HG02884 (cell line): Measurements from ENCODE around the gene AUTS2.
A peak's percentile ranks its signal among the peaks of the same experiment; 100 is the strongest.

Experiments
- ATAC-seq: cut with Tn5 transposase; IDR thresholded peaks from one replicate; pipeline ENCODE4 v1.9.1; 2021; ENCODE audit warnings: mild to moderate bottlenecking, moderate library complexity; ENCODE audit not compliant: unreplicated experiment

AUTS2 gene

GRCh38 chr7:70678621-70679251 is 1080.5 kb downstream of the AUTS2 start:
- ATAC-seq = no peak

- ATAC-seq = no peak
Measured at GRCh38 chr7:70679661-70680060, 1081.4 kb downstream of the AUTS2 start.

GRCh38 chr7:70680306-70680705 is 1082.0 kb downstream of the AUTS2 start:
- ATAC-seq = no peak

DNA sequence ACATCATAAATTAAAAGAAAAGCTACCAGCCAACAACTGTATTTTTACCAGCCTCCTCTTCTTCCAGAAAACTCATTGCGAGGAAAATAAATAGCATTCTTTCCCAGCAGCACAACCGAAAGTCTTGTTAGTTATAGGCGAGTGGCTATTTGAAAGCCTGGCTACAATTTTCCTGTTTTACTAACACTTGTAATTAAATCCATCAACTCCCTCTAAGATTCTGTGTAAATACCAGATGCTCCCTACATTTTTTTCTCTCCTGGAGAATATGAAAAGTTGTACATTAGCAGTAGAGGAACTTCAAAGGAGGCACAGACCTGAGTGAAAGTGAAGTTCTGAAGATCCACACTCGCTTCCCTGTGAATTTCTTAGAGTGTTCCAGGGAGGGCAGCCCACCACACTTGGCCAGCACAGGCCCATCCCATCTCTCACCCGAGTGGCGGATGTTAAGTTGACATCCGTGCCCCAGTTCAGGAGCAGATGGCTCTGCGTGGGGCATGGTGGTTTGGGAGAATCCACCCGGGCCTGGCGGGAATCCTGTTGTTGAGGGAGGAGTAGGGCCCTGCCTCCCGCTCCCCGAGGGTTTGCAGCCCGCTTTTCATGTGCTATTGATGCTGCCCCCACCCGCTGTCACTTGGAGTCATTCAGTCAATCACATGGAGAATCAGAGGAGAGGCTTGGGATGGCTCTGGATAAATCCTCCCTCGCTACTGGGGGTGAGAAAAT is 1082.6 kb downstream of the AUTS2 start:
- ATAC-seq = no peak

GRCh38 chr7:70681469-70682350 is 1083.4 kb downstream of the AUTS2 start:
- ATAC-seq = peak; percentile 87

- no peak for ATAC-seq
Measured at GRCh38 chr7:70684173-70684572, 1085.9 kb downstream of the AUTS2 start.

- ATAC-seq = no peak
Measured at GRCh38 chr7:70693321-70693685, 1095.0 kb downstream of the AUTS2 start.

DNA sequence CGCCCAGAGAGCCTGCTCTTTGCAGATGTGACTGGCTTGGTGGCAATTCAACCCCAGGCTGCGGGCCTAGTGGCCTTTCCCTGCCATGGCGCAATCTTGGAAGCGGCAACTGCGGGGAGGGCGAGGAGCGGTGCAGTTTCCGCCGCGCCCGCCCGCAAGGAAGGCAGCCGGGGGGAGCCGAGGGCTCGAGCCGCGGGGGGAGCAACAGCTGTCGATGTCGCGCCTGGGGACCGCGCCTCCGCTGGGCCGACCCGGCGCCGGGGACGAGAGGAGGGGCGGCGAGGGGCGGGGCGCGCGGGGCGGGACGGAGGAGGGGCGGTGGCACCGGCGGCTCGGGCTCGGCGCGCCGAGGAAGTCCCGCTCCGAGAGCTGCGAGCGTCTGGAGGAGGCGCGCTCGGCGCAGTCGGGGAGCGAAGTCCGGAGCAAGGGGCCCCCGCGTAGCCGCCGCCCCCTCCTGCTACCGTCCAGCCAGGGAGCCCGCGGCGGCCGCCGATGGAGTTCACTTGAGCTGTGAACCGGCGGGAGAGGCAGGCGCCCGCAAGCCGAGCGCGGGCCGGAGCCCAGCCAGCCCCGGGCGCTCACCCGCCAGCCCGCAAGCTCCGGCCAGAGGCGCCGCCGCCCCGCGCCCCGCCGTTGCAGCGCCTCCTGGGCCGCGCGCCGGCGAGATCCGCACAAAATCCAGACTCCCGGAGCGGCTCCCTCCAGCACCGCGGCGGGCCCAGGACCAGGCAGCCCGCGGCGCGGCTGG is 1095.6 kb downstream of the AUTS2 start:
- peak; percentile 54 for ATAC-seq

- ATAC-seq = peak; percentile 44
Measured at GRCh38 chr7:70694434-70694970, 1096.2 kb downstream of the AUTS2 start.

- no peak for ATAC-seq
Measured at GRCh38 chr7:70694971-70695794, 1096.9 kb downstream of the AUTS2 start.

GRCh38 chr7:70695795-70696083 is 1097.5 kb downstream of the AUTS2 start:
- no peak for ATAC-seq

DNA sequence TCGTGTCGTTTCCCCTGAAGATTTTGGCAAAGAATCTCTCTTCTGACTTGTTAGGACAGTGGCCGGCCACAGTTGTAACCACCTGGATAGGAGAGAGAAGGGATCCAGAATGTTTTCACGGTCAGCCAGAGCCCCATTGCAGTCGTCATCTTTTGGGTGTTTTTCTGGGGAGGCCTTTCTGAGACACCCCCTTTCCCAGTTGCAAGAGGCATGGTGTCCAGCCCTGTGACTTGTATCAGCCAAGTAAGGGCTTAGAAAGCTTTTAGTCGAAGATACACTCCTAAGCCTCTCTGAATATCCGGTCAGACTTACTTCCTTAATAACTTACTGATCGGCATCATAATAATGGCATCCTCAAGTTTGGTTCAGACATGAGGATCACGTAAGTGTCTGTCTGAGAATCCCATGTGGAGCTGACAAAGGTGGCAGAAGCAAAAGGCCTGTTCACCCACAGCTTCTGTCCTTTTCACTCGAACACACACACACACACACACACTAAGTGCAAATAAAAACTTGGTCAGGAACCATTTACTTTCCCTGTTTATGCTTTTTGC is 1098.0 kb downstream of the AUTS2 start:
- ATAC-seq = no peak

DNA sequence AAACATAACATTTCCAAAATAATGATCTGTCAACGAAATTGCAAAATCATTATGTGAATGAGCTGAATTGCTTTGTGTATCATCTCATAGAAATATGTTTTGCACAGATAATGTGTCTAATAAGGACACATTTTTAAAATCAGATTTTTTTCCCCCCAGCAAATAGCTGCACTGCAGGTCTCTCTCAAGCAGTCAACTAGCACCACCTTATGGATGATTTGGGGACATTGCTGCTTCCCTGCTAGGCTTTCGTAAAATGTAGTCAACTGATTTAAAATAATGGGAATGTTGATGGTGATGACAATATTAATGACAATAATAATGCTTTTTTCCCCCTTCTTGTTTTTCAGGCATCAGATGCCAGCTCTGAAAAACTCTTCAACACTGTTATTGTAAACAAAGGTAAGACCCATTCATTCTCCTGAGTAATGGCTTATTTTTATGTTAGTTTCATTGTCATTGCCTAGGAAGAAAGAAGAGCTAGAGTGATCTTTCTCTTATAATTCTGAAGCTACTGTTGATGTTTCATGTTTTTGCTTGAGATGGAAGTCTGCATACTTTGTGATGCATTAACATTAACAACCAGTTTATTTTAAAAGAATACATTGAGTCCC is 1100.1 kb downstream of the AUTS2 start:
- ATAC-seq = no peak

DNA sequence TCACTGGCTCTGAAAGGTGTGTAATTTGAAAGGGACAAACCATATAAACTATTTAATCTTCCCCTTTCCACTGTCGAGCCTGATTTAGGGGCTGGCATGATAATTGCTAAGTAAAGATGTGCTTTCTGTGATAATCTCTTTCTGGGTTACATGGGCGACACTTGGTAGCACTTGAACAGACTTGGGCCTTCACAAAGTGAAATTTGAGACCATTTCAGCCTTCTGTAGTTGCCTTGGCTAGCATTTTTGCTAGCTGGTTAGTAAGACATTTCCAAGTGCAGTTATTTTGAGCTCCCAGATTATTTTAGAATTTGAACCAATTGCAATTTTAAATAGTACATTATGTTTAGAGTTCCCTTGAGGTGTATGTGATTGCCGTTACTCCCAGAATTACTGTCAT is 1101.0 kb downstream of the AUTS2 start:
- no peak for ATAC-seq

DNA sequence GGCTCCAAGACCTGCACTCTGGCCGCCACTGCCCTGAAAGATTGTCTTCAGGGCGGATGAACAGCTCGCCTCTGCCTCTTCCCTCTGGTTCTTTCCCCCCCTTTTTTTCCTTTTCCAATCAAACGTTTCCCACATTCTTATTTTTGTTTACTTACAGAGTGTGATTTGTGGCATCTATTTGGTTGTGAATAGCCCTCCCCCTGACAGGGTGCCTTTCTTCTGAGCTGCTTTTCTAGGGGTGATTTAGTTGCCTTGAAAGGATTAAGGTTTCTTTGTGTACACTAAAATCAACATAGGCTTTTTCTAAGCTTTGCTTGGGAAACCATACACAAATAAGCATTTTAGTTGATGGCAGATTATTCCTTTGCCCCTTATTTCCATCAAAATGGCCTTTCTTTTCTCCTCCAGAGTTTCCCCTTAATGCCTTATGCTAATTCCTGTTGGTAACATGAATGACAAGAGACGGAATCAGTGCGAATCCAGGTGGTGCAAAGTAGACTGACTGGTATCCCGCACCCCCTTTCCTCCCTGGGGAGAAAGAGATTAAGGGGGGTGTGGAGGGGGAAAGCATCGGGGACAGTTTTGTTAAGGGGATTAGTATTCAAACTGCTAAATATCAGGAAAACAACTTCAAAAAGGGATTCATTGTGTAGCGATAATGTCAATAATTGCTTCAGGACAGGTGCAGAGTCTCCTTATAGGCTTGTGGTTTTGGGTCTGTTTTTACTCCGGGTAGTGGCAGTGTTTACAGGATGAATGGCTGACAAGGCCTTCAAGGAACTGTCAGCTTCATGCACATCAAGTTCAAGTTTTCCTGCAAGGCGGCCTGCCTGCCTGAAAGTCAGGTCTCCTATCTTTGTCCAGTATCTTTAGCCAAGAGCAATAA is 1102.0 kb downstream of the AUTS2 start:
- ATAC-seq = no peak

- ATAC-seq = no peak
Measured at GRCh38 chr7:70700941-70701425, 1102.7 kb downstream of the AUTS2 start.

DNA sequence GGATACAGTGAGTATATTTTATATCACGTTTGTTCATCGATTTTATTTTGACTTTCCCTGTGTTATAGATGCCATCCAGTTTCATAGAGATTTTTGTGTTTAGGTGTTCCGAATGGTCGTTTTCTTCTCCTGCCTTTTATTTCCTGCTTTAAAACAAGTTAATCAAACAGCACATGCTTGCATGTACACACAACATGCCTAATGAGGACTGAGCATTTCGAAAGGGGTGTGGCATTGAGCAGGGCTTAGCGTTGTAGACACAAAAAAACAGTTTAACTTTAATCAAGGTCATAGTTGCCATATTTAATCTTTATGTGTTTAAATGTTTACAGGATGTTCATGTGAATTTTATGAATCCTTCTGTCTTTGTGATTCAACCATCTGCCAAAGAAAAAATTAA is 1103.2 kb downstream of the AUTS2 start:
- ATAC-seq = no peak

GRCh38 chr7:70701991-70702390 is 1103.7 kb downstream of the AUTS2 start:
- ATAC-seq = no peak
